GM12878 (cell line): ENCODE measurements around the gene RAD21L1. TPM values are rescaled to one million over a fixed set of nuclear protein-coding genes. Genes with fewer than 3 reads are reported as not detected.

Experiments
- CTCF ChIP-seq, 3 experiments: IDR thresholded peaks in 2 of 3; conservative IDR thresholded peaks in 1 of 3; 2 replicates each; pipeline ENCODE4 v1.5.1; 2011; ENCODE audit warnings: low read depth in 3 of 3, low read length in 3 of 3, mild to moderate bottlenecking in 3 of 3, control low read depth in 2 of 3, moderate library complexity in 2 of 3, inconsistent platforms in 1 of 3, mixed read lengths in 1 of 3; ENCODE audit not compliant: control insufficient read depth in 2 of 3, insufficient read depth in 1 of 3; ENCODE audit errors: extremely low read depth in 1 of 3
- FOS ChIP-seq: IDR thresholded peaks from 3 replicates; pipeline ENCODE4 v1.6.1; 2011; ENCODE audit warnings: borderline replicate concordance; ENCODE audit not compliant: insufficient read length; ENCODE audit errors: extremely low read depth
- MTA3 ChIP-seq: IDR thresholded peaks from 2 replicates; pipeline ENCODE4 v1.6.1; 2012; ENCODE audit warnings: low read length, inconsistent platforms, borderline replicate concordance
- NKRF ChIP-seq: fragments of 450-650 bp; conservative IDR thresholded peaks from 2 replicates; pipeline ENCODE4 v1.6.1; 2017; ENCODE audit warnings: mild to moderate bottlenecking, moderate library complexity
- SMAD1 ChIP-seq: fragments of 450-650 bp; IDR thresholded peaks from 2 replicates; pipeline ENCODE4 v1.6.1; 2018; ENCODE audit warnings: mild to moderate bottlenecking, low read depth; ENCODE audit not compliant: partially characterized antibody
- SPI1 ChIP-seq: IDR thresholded peaks from 2 replicates; pipeline ENCODE4 v1.6.1; 2011; ENCODE audit warnings: low read depth, mild to moderate bottlenecking, low read length, moderate library complexity, borderline replicate concordance; ENCODE audit not compliant: insufficient read depth
- TBL1XR1 ChIP-seq: IDR thresholded peaks from 2 replicates; pipeline ENCODE4 v1.6.1; 2012; ENCODE audit warnings: low read depth, low read length, improper control_type of control experiment
- TCF7 ChIP-seq: IDR thresholded peaks from 2 replicates; pipeline ENCODE4 v1.6.1; 2014; ENCODE audit warnings: antibody characterized with exemption, borderline replicate concordance
- polyA plus RNA-seq, 11 experiments: library from polyadenylated mRNA; depleted of rRNA in 4 of 11; unstranded in 6 of 11; stranded (reverse) in 5 of 11; fragments of >200 nt; fragmentation: Nextera tagmentation in 4 of 11; fragmentation: Illumina TruSeq in 1 of 11; extraction: Ambion mirVana in 4 of 11; extraction: Trizol in 1 of 11; gene quantifications; 1 replicate in 1 of 11; 2 replicates in 10 of 11; pipeline versions ENCODE4 v1.2.1 to v1.2.3, GENCODE V29; 2011 to 2016; ENCODE audit warnings: inconsistent platforms in 2 of 11, missing spikeins in 2 of 11, low read depth in 1 of 11
- total RNA-seq, 4 experiments: library from RNA; depleted of rRNA in 3 of 4; stranded (reverse); fragments of >200 nt in 3 of 4; fragmentation: Illumina TruSeq in 1 of 4; extraction: Trizol in 1 of 4; gene quantifications; 2 replicates each; pipeline versions ENCODE4 v1.2.1 to v1.2.3, GENCODE V29; 2013 to 2021

Gene RAD21L1
- total and polyA plus RNA-seq, 10 of the 15 experiments (the other 5 are each of a cell fraction or from before 2014, with no cell fraction given), result not detected

GRCh38 chr20:1225783-1226654 lies at the start of gene RAD21L1 (continued):
- TF ChIP-seq NKRF (no peak), TCF7 (no peak), SPI1 (no peak), CTCF (IDR thresholded peaks at IDR 0.05 in 2 of 3, conservative IDR thresholded peaks at IDR 0.05 in 1 of 3; ENCODE audit: control insufficient read depth in 2 of 3, extremely low read depth in 1 of 3, insufficient read depth in 1 of 3, low read depth in 3 of 3, low read length in 3 of 3) (no peak), FOS (no peak), TBL1XR1 (no peak), SMAD1 (no peak), MTA3 (no peak)
- TF ChIP-seq, all 136 proteins: peak for 0
